ENCODE results near the gene FNDC7.
"Not testable (repeated sequence)": the region's sequence is repeated elsewhere in the genome, so short reads cannot be mapped to it uniquely, and the experiment has no call there.

The FNDC7 gene

GRCh38 chr1:108712606-108713150, at the start of gene FNDC7:
Gene FNDC7 (plus strand): TSS chr1:108712908. CDS start chr1:108712934, 26 bp downstream.
- no peak for DNase-seq (ENCODE audit: low read depth)

DNA sequence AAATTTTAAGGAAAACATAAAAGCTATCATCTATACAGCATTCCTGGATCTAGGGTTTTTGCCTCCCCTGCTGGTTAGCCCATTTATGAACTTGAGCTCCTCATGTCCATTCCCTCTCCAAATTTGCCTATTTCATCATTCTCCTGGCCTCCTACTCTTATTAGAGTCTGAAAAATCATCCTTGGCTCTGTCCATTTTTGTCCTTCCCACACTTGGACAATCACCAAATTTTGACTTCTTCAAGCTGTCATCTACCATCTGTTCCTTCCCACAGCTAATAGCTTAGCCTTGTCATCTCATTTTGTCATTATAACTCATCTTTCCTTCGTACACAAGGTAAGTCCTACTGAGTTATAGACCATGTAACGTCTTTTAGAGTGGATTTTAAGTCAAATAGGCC, 49.6 kb upstream of the FNDC7 start:
- no peak for DNase-seq (ENCODE audit: low read depth)

- no peak for DNase-seq (ENCODE audit: low read depth)
Measured at GRCh38 chr1:108664481-108664880, 48.2 kb upstream of the FNDC7 start.

DNA sequence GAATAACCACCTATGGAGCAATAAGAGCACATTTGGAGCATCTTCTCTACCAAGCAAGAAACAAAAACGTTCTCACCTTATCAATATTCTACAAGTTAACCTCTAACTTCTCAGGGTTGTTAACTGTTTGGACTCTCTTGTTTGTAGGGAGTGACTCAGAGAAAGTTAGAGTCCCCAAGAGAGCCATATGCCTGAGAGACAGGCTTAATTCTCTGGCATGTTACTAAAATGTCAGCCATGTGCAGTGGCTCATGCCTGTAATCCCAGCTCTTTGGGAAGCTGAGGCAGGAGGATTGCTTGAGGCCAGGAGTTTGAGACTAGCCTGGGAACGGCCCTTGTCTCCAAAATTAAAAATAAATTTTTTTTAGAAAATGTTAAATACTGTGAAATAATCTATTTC, 47.6 kb upstream of the FNDC7 start:
- DNase-seq (ENCODE audit: low read depth) = no peak

DNA sequence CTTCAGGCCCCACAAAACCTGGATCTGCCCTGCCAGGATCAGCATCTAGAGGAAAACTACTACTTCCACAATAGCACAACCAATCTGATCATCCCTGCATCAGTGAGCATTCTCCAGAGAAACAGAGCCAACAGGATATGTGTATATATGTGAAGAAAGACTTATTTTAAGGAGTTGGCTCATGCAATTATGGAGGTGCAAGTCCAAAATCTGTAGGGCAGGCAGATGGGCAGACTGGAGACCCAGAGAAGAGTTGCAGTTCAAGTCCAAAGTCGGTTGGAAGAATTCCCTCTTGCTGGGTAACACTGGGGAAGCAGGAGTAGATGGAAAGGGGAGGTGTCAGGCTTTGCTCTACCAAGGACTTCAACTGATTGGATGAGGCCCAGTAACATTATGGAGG, 46.9 kb upstream of the FNDC7 start:
- DNase-seq (ENCODE audit: low read depth) = no peak

GRCh38 chr1:108667422-108667821, 45.3 kb upstream of the FNDC7 start:
- not testable (repeated sequence) for DNase-seq (ENCODE audit: low read depth)

GRCh38 chr1:108668777-108669176, 43.9 kb upstream of the FNDC7 start:
- no peak for DNase-seq (ENCODE audit: low read depth)

- no peak for DNase-seq (ENCODE audit: low read depth)
Measured at GRCh38 chr1:108669679-108670078, 43.0 kb upstream of the FNDC7 start.

DNA sequence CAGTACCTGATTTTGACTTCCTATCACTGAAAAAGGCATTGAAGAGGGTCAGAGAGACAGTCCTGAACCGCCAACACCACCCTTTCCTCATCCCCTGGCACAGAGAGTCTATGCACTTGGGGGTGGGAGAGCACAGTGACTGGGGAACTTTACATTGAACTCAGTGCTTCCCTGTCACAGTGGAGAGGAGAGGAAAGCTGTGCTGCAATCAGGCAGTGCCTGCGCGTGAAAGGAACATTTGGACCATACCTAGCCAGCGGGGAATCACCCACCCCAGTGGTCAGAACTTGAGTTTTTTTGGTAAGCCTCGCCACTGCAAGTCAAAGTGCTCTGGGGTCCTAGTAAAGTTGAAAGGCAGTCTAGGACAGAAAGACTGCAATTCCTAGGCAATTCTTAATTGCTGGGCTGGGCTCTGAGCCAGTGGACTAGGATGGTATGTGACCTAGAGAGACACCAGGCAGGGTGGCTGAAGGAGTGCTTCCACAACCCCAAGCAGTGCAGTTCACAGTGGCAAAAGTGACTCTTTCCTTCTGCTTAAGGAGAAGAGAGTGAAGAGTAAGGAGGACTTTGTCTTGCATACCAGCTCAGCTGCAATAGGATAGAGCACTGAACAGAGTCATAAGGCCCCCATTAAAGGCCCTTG, 42.5 kb upstream of the FNDC7 start:
- DNase-seq (ENCODE audit: low read depth) = no peak

DNA sequence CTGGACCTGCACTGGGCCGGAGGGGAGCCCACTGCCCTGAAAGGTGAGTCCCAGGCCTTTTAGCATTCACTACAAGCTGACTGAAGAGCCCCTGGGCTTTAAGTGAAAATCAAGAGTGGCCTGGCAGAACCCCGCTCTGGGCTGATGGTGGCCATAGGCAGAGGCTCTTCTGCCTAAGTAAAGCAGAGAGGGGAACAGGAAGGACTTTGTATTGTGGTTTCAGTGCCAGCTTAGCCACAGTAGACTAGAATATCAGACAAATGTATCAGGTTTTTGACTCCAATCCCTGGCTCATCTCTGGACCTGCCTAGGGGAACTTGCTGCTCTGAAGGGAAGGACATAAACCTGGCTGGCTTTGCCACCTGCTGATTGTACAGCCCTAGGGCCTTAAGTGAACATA, 41.6 kb upstream of the FNDC7 start:
- no peak for DNase-seq (ENCODE audit: low read depth)

GRCh38 chr1:108678706-108679105, 34.0 kb upstream of the FNDC7 start:
- no peak for DNase-seq (ENCODE audit: low read depth)

DNA sequence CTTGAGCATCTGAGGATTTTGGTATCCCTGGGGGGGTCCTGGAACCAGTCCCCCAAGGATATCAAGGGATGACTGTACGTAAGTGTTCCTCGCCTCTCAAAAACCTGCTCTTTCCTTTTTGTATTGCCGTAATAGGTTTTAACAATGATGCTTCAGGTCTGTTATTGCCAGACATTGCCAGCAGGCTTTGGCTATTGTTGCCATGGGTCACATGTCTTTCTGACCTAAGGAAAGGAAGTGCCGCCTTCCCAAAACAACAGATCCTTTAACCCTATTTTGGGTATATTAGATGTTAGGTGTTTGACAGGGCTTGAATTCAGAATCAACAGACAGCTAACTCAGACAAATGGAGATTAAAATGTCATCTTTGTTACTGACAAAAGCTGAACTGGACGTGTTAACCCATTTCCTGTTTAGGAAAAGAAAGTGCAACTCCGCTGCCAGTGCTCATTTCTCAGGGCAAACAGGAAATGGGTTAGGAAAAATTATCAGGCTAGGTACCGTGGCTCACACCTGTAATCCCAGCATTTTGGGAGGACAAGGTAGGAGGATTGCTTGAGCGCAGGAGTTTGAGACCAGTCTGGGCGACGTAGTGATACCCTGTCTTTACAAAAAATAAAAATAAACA, 33.0 kb upstream of the FNDC7 start:
- no peak for DNase-seq (ENCODE audit: low read depth)

DNA sequence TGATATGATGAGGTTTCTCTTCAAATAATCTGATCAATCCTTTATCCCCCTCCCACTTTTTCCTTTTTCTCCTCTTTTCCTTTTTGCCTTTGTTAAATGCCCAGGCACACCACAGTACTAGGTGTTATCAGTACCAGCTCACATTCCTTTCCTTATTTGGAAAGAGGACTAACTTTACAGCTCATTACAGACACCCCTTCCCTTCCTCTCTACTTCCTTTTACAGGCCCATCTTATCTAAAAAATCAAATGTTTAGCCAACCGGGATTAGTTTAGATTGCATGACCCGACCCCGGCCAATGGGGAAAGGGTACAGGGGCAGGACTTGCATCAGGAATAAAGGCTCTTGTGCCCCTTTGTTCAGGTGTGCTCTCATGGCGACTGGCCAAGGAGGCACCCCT, 31.0 kb upstream of the FNDC7 start:
- not testable (repeated sequence) for DNase-seq (ENCODE audit: low read depth)

- DNase-seq (ENCODE audit: low read depth) = no peak
Measured at GRCh38 chr1:108685529-108685928, 27.2 kb upstream of the FNDC7 start.

GRCh38 chr1:108686614-108687313, 25.9 kb upstream of the FNDC7 start:
- no peak for DNase-seq (ENCODE audit: low read depth)

GRCh38 chr1:108691128-108691941, 21.4 kb upstream of the FNDC7 start:
- DNase-seq (ENCODE audit: low read depth) = no peak

DNA sequence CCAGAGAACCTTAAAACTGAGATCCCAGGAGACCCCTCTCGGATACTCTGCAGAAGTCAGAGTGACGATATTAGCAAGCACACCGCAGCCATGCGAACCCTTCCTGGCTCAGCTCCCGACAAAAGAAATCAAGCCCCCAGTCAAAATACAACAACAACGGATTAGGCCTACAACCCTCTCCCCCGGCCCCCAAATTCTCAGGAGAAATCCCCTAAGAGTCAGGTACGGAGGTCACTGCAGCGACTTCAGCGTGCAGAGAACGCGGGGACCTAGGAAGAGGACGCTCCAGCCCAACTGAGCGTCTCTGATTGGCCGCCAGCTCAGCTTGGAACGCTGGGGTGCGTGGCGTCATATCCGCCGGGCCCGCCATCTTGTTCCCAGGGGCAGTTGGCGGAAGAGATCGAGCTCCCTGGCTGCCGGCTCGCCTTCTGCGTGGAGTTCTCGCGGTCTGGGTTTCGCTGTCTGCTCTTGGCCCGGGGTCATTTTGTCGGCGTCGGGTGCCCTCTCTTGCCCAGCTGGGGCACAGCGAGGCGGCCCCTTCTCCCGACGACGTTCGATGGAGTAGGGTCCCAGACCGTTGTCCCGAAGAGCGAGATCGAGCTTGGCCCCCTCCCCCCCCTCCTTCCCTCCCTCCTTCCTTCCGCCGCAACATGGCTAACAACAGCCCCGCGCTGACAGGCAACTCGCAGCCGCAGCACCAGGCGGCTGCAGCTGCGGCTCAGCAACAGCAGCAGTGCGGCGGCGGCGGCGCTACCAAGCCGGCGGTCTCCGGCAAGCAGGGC, 20.6 kb upstream of the FNDC7 start, which contains the start of gene PRPF38B:
Gene PRPF38B, plus strand, starts transcription at position 369 of the 782 bp plus-strand sequence. Its CDS starts 282 bp downstream, at position 651.
- peak; percentile 90 for DNase-seq (ENCODE audit: low read depth)

DNA sequence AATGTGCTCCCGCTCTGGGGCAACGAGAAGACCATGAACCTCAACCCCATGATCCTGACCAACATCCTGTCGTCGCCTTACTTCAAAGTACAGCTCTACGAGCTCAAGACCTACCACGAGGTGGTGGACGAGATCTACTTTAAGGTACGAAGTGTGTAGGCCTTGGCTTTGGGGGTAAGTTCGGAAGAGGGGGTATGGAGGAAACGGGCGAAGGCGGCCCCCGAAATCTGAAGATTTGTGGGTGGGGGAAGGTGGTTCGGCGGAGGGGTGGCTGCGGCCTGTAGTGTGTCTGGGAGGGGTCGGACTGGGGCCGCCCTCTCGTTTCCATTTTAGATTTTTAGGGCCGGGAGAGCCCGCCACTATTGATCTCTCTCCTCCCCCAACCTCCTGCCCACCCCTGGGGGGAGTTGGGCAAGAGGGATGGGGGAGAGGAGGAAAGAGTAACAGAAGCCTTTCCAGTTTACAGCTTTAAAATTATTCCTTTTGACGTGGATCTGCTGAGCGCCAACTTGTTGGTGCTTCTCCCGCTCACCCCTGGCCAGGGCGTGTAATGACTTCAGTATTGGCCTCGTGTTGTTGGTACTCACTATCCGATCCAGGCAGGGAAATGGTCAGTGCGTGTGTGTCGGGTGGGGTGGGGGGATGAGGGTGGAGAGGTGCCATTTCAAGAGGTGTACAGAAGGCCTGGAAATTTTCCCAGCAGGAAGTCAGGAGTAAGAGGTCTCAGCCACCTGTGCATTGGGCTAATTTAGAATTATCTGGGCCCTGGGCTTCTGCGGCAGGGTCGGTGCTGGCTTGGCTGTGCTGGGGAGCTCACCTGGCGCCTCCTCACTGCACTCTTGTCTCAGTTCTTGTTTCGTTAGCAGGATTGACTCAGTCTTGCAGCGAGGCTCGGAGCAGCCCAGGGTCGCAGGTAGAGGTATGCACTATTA, 19.7 kb upstream of the FNDC7 start:
- peak; percentile 28 for DNase-seq (ENCODE audit: low read depth)

DNA sequence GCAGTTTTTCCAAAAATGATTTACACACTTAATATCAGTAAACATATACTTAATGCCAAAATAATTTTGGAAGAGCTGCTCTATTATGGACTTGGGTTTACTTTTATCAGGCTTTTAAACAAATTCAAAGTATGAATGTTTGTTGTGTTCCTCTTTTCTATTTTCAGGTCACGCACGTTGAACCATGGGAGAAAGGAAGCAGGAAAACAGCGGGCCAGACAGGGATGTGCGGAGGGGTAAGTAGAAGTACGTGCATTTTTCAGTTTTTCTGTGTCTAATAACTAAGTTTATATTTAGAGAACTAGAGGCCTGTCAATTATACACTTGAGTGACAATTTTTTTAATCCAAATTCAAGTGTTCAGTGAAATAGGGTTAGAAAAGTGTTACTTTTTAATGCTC, 17.2 kb upstream of the FNDC7 start:
- DNase-seq (ENCODE audit: low read depth) = no peak

Data from activated T-helper 9 cell treated with anti-CD3 and anti-CD28 coated beads, Interleukin-2, amount 50 U/mL, for 16 hours (primary cell).